HT-29 (cell line): ENCODE results near the gene SEC16B. TPM values are rescaled to one million over a fixed set of nuclear protein-coding genes. Genes with fewer than 3 reads are reported as not detected.

Source experiments
- DNase-seq: peaks from one replicate; pipeline ENCODE4 v3.0.0-alpha.2; 2015; ENCODE audit warnings: low spot score
- small RNA-seq: library from RNA; depleted of rRNA; stranded (forward); fragments of <200 nt; gene quantifications from one replicate; pipeline ENCODE3, GENCODE V24; 2014
- total RNA-seq: library from RNA; depleted of rRNA; stranded (reverse); fragments of >200 nt; shearing (Covaris generic); gene quantifications from 2 replicates; pipeline ENCODE4 v1.2.3, GENCODE V29; 2014; rRNA removed

SEC16B gene
- total RNA-seq, 1 experiment from 2014 or later = 2.9 TPM

DNA sequence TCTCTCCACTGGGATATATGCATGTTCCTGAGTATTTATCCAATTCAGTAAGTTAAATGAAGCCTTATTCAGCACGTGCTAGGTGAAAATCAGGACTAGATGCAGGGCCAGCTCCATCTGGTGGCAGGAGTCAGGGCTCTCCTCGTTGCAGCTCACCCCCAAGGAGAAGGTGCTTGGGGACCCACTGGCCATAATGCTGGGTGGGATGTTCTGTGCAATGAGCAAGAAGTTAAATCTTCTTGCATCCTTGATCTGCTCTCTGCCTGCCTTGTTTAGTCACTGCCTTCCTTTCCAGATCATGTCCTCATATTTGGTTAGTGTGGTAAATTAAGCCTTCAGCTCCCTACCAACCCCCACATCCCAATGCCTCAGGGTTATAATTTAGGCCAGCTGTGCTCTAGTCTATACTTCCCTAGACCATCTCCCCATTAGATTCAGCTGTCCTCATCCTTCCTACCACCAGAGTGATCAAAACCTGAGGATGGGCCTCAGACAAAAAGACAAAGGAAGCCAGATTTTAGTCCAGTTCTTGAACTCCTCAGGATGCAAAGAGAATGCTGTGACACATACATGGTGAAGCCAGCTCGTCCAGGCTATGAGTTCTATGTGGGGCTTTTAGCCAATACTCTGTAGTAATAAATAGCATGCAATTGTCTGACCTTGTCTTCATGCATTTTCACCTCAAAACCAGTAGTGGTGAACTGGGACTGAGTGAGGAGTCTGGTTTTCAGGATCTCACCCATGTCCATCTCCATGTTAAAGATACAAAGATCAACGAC is 55.9 kb downstream of the SEC16B start:
- peak; percentile 36 for DNase-seq

DNA sequence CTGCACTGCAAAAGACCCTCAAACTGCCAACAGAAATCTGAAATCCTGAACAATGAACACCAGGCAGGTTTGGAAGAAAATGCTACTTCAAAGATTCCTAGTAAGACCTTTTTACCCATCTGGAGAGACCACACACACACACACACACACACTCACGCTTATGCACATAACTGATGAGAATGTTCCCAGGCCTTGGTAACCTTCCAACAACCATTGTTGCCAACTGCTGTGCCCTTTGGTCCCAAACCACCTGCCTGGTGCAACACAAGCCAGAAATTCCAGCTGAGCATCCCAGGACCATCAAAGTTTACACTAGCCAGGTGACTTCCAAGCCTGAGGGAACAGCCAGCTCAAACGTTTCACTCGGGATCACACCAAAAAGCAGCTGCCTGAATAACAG is 56.9 kb downstream of the SEC16B start:
- DNase-seq = no peak

DNA sequence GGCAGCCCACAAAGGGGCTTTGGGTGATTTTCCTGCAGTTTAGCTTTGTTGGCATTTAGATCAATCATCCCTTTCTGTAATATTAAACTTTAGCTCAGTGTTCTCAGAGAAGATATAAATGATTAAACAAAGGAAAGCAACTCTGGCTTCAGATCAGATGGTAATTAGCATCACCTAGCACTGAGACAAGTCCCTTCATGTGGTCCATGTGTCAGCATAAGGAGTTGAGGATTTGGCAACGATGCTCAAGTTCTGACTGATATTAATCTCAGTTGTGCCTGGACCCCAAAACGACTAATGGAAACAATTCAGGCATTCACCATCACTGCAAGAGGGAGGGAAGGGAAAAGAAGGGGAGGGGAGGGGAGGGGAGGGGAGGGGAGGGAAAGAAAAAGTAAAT is 60.4 kb downstream of the SEC16B start:
- no peak for DNase-seq

DNA sequence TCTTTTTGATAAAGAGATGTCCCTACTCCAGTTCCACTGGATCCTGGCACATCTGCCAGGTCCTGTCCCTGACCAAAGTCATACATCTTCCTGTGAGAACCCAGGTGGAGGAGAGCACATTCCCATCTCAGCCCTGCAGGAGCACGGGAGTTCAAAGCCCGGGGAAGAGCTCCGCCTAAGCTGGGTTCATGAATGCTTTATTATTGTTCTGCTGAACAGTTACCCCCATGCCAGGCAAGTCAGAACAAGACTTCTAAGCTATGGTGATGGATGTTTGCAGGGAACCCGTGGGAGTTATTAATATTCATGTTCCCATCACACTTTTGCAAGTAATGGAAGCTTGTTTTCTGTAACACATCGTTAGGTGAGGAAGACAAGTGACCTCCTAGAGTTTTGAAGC is 62.9 kb downstream of the SEC16B start:
- no peak for DNase-seq

DNA sequence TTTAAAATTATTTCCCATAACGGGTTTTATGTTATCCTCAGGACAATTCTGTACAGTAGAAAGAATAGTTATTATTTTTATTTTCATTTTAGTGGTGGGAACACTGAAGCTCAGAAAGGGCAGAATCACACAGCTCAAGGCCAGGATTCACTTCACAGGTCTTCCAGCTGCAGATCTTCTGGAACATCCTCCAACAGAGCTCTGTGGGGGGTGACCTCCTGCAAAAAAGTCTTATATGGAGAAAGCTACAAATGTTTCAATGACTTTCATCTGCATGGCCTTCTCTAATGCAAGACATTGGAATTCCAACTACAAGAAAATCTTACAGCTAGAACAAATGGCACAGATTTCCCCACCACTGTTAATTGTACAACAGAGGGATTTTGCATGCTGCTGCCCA is 64.2 kb downstream of the SEC16B start:
- DNase-seq = no peak

DNA sequence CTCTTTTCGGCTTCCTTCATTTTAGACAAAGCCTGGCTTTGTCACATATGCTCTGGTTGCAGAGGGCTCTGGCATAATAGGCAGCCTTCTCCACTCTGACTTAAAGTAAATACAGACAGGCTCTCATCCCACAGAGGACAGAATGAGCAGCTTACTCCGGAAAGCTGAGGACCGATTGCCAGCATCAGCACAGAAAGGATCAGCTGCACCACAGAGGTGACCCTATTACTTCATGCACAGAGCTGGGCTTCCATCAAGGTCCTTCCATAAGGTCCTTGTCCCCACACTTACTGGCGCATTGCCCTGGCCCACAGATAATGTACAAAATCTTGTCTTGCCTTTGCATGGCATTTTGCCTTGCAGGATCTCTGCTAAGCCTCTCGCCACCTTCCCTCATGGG is 67.6 kb downstream of the SEC16B start:
- no peak for DNase-seq

DNA sequence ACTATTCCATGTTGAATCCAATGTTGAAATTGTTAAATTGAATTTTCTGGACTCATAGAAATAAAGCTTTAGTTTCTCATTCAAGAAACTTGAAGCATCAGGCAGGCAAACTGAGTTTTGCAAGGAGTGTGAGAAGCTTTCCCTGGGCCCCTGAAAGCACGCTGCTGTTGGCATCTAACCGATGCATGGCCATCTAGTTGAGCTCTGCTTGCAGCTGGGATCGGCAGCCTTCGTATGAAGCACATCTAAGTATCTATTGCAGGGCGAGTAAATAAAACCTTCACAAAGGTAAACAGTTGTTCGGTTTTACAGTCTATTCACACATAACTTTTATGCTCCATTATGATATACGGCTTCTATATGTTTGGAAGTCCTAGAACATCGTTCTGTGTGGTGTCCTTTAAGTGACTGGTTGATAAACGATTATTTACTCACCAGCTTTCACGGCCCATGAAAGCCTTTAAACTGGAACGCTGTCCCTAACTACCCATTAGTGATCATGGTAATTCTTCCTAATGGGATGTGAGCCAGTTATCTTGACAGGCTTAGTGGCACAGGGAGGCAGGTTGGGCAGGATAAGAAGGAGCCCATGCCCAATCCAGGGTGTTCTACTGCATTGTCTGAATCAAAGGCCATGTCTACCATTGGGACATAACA is 71.7 kb downstream of the SEC16B start:
- no peak for DNase-seq

DNA sequence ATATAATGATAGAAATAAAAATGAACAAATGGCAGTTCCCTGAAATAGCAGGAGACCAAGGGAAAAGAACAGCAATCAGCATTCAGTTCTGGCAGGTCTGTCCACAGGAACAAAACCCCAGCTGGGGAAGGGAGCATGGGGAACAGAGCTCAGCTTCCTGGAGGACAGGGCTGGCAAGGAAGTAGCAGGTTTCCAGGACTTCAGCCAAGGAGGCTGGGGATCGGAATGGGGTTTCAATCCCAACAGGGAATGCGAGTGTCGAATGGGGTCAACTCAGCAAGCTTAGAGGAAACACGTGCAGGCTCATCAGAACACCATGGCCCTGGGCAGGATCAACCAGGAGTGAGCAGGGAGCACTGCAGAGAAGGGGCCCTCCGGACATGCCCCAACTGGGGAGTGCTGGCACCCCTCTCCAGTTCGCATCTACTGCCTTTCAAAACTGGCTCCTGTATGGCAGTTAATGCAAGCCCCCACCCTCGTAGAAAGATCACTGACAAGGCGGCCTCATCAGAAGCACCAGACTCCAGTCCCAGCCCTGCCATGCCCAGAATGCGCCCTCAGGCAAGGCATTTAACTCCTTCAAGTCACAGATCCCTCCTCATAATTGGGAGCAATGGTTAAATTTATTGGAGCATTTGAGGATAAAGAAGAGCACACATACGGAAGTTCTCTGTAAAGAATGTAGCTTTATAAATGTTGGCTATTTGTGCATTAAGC is 72.4 kb downstream of the SEC16B start:
- no peak for DNase-seq

Small RNAs within 50 kb of the gene (small RNA-seq; reads per million reads assigned to genes)
- not detected for gene AL359075.1

Other genes with a start within 250 kb of the SEC16B start
- 14.7 and 21.3 TPM in 2 replicates for gene RASAL2, start 124.0 kb upstream of the SEC16B start, total RNA-seq